IMR-90 (cell line): ENCODE data around the gene CTNNA2. TPM values are rescaled to one million over a fixed set of nuclear protein-coding genes. Genes with fewer than 3 reads are reported as not detected.

ENCODE experiments used
- ATAC-seq: fragments of 200-7000 bp; cut with Tn5 transposase; 2 replicates; pipeline ENCODE4 v1.9.1; 2020; ENCODE audit warnings: low read depth, mild to moderate bottlenecking, moderate library complexity
- BruUV-seq: library from RNA; stranded (reverse); fragments of 400-500 nt; replicated peaks from 2 replicates; lab custom pipeline; 2021; lab: Mats Ljungman, UMichigan
- CTCF ChIA-PET: fragments of 300-600 bp; formaldehyde crosslinking; extraction: SDS; loops from one replicate; lab custom pipeline; 2021; ENCODE audit warnings: antibody characterized with exemption; lab: Yijun Ruan, JAX
- POLR2A ChIA-PET: fragments of 300-600 bp; sonication (Branson Sonifier 250); formaldehyde crosslinking; loops from one replicate; lab custom pipeline; 2022; ENCODE audit warnings: antibody characterized with exemption; ENCODE audit not compliant: unreplicated experiment; lab: Charles Lee
- DNase-seq: peaks from one replicate; pipeline ENCODE4 v3.0.0; 2013
- H2AFZ ChIP-seq: replicated peaks from 2 replicates; pipeline ENCODE3; 2013; ENCODE audit warnings: low read length, mild to moderate bottlenecking; ENCODE audit not compliant: poor library complexity
- H2AK5ac ChIP-seq: 2 replicates; pipeline ENCODE4 v1.6.1; 2013; ENCODE audit warnings: low read depth, low read length, inconsistent platforms
- H2AK9ac ChIP-seq: replicated peaks from 2 replicates; pipeline ENCODE3; 2013; ENCODE audit warnings: mild to moderate bottlenecking, low read depth, low read length, moderate library complexity; ENCODE audit not compliant: poor library complexity
- H2BK120ac ChIP-seq: 2 replicates; pipeline ENCODE4 v1.6.1; 2013; ENCODE audit warnings: low read depth, low read length, inconsistent platforms
- H2BK15ac ChIP-seq: 3 replicates; pipeline ENCODE4 v1.6.1; 2013; ENCODE audit warnings: low read depth, low read length, inconsistent platforms
- H2BK20ac ChIP-seq: 2 replicates; pipeline ENCODE4 v1.6.1; 2013; ENCODE audit warnings: low read depth, mild to moderate bottlenecking, inconsistent platforms, low read length, moderate library complexity
- H2BK5ac ChIP-seq: 2 replicates; pipeline ENCODE4 v1.6.1; 2013; ENCODE audit warnings: mild to moderate bottlenecking, low read depth, low read length, inconsistent platforms; ENCODE audit not compliant: poor library complexity, severe bottlenecking
- H3K14ac ChIP-seq: replicated peaks from 2 replicates; pipeline ENCODE4 v1.6.1; 2013; ENCODE audit warnings: low read depth, low read length, inconsistent platforms
- H3K18ac ChIP-seq: 2 replicates; pipeline ENCODE4 v1.6.1; 2013; ENCODE audit warnings: low read depth, low read length, control low read depth
- H3K23ac ChIP-seq: 2 replicates; pipeline ENCODE4 v1.6.1; 2013; ENCODE audit warnings: low read depth, low read length, inconsistent platforms
- H3K27ac ChIP-seq: 2 replicates; pipeline ENCODE4 v1.5.1; 2013; ENCODE audit warnings: mild to moderate bottlenecking, control low read depth, low read length; ENCODE audit not compliant: insufficient read depth
- H3K27me3 ChIP-seq: 2 replicates; pipeline ENCODE4 v1.6.1; 2013; ENCODE audit warnings: low read length; ENCODE audit not compliant: control insufficient read depth, insufficient read depth
- H3K36me3 ChIP-seq: 2 replicates; pipeline ENCODE4 v1.6.1; 2013; ENCODE audit warnings: low read length, mixed read lengths; ENCODE audit not compliant: control insufficient read depth, insufficient read depth
- H3K4ac ChIP-seq: 2 replicates; pipeline ENCODE4 v1.6.1; 2013; ENCODE audit warnings: low read depth, low read length, inconsistent platforms
- H3K4me1 ChIP-seq: 2 replicates; pipeline ENCODE4 v1.6.1; 2013; ENCODE audit warnings: low read length, mixed read lengths; ENCODE audit not compliant: control insufficient read depth, insufficient read depth
- H3K4me2 ChIP-seq: 2 replicates; pipeline ENCODE4 v1.6.1; 2013; ENCODE audit warnings: low read depth, mild to moderate bottlenecking, control low read depth, low read length, moderate library complexity
- H3K4me3 ChIP-seq: 2 replicates; pipeline ENCODE4 v1.5.1; 2013; ENCODE audit warnings: low read depth, mild to moderate bottlenecking, control low read depth, low read length, moderate library complexity; ENCODE audit not compliant: insufficient read depth
- H3K56ac ChIP-seq: 2 replicates; pipeline ENCODE4 v1.6.1; 2013; ENCODE audit warnings: low read length, inconsistent platforms; ENCODE audit not compliant: insufficient read depth; ENCODE audit errors: extremely low read depth
- H3K79me1 ChIP-seq, 2 experiments: 2 replicates each; pipeline ENCODE4 v1.6.1; 2013; ENCODE audit warnings: low read length in 2 of 2, inconsistent platforms in 1 of 2, low read depth in 1 of 2
- H3K9ac ChIP-seq: 2 replicates; pipeline ENCODE4 v1.6.1; 2013; ENCODE audit warnings: low read depth, low read length, control low read depth
- H3K9me1 ChIP-seq: 2 replicates; pipeline ENCODE4 v1.6.1; 2013; ENCODE audit warnings: low read length, inconsistent platforms; ENCODE audit not compliant: insufficient read depth
- H3K9me3 ChIP-seq: 2 replicates; pipeline ENCODE4 v1.6.1; 2013; ENCODE audit warnings: low read length; ENCODE audit not compliant: control insufficient read depth, insufficient read depth
- H4K20me1 ChIP-seq: 2 replicates; pipeline ENCODE4 v1.6.1; 2013; ENCODE audit warnings: low read length, inconsistent platforms; ENCODE audit not compliant: insufficient read depth
- H4K5ac ChIP-seq: 2 replicates; pipeline ENCODE4 v1.6.1; 2013; ENCODE audit warnings: mild to moderate bottlenecking, low read depth, low read length, control low read depth
- H4K8ac ChIP-seq, 2 experiments: 2 replicates each; pipeline ENCODE4 v1.6.1; 2013; ENCODE audit warnings: low read depth in 2 of 2, low read length in 2 of 2, control low read depth in 1 of 2, inconsistent platforms in 1 of 2
- H4K91ac ChIP-seq: 2 replicates; pipeline ENCODE4 v1.6.1; 2013; ENCODE audit warnings: low read depth, low read length, inconsistent platforms; ENCODE audit not compliant: insufficient read depth
- BHLHE40 ChIP-seq: fragments of 150-350 bp; IDR thresholded peaks from 2 replicates; pipeline ENCODE4 v1.6.1; 2016; ENCODE audit warnings: mild to moderate bottlenecking, low read depth, low read length
- CHD1 ChIP-seq: IDR thresholded peaks from 2 replicates; pipeline ENCODE4 v1.6.1; 2012; ENCODE audit warnings: low read depth, low read length, improper control_type of control experiment
- MAFK ChIP-seq: IDR thresholded peaks from 2 replicates; pipeline ENCODE4 v1.6.1; 2012; ENCODE audit warnings: low read depth, low read length, improper control_type of control experiment
- MAZ ChIP-seq: IDR thresholded peaks from 2 replicates; pipeline ENCODE4 v1.6.1; 2012; ENCODE audit warnings: low read depth, mild to moderate bottlenecking, low read length, improper control_type of control experiment, moderate library complexity, borderline replicate concordance
- MXI1 ChIP-seq: IDR thresholded peaks from 2 replicates; pipeline ENCODE4 v1.6.1; 2012; ENCODE audit warnings: low read depth, mild to moderate bottlenecking, low read length, moderate library complexity, borderline replicate concordance
- POLR2A ChIP-seq: IDR thresholded peaks from 2 replicates; pipeline ENCODE4 v1.6.1; 2012; ENCODE audit warnings: mild to moderate bottlenecking, low read depth, low read length
- RAD21 ChIP-seq: IDR thresholded peaks from 2 replicates; pipeline ENCODE4 v1.6.1; 2012; ENCODE audit warnings: low read length, improper control_type of control experiment
- RFX5 ChIP-seq: IDR thresholded peaks from 2 replicates; pipeline ENCODE4 v1.8.0; 2012; ENCODE audit warnings: low read depth, mild to moderate bottlenecking, low read length, moderate library complexity
- WGBS, 2 experiments: methylation state at CpG; one replicate each; pipeline versions ENCODE4 v1.1.5 to v1.1.7; 2013; ENCODE audit warnings: missing lambda C conversion rate in 2 of 2; ENCODE audit not compliant: insufficient read length in 1 of 2; ENCODE audit errors: extremely low coverage in 2 of 2; 5-methylcytosine and 5-hydroxymethylcytosine counted together
- dilution Hi-C: fragments of 300-500 bp; cut with HindIII; formaldehyde crosslinking; loops from one replicate; pipeline ENCODE4 v1.14.3; 2018; ENCODE audit warnings: low sequenced_read_pairs; ENCODE audit not compliant: unreplicated experiment
- in situ Hi-C: fragments of 300-500 bp; cut with MboI; formaldehyde crosslinking; loops from 3 replicates; pipeline ENCODE4 v1.14.3; 2019; ENCODE audit warnings: low sequenced_read_pairs, inconsistent platforms, mixed read lengths
- intact Hi-C: fragments of 100-400 bp; cut with micrococcal nuclease; formaldehyde crosslinking; loops from 2 replicates; pipeline ENCODE4 v1.10.0; 2022
- polyA plus RNA-seq, 3 experiments: library from polyadenylated mRNA; depleted of rRNA; stranded (reverse); fragments of >200 nt; gene quantifications; 2 replicates each; pipeline ENCODE4 v1.2.3, GENCODE V29; 2012; ENCODE audit warnings: low replicate concordance in 1 of 3
- total RNA-seq: library from RNA; depleted of rRNA; stranded (reverse); fragments of >200 nt; gene quantifications from 2 replicates; pipeline ENCODE4 v1.2.3, GENCODE V29; 2012
- TF ChIP-seq, protein P1 (sequence below): fragments of 150-350 bp; IDR thresholded peaks from 2 replicates; pipeline ENCODE4 v1.6.1; 2016; ENCODE audit warnings: low read depth, mild to moderate bottlenecking, low read length, moderate library complexity, borderline replicate concordance

Gene CTNNA2
- total and polyA plus RNA-seq, 2 of the 4 experiments (the other 2 are of a cell fraction), result not detected

DNA sequence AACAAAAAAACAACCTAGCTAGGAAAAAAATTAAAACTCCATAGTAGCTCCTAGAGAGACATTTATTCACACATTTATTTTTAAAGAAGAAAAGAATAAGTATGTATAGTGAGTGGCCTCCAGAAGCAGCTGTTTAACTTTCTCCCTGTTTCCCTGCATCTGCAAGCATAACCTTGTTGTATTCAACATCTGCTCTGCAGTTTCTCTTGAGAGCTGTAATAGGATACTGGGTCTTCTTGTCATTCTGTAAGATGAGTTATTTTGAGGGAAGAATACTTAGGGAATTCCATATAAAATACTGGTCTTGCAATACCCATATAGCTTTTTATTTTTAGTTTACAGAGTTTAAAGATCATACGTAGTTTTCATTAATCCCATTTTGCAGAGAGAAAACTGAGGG is 545.1 kb downstream of the CTNNA2 start:
- H3K79me1 ChIP-seq, result no peaks in the 10 kb centered on the region
- H3K56ac ChIP-seq, result no peak overlapping the region
- no peak overlapping the region for H2AK9ac ChIP-seq
- TF ChIP-seq BHLHE40, result no peak
- TF ChIP-seq MAZ, result no peak
- TF ChIP-seq MXI1, result no peak
- TF ChIP-seq CHD1, result no peak
- TF ChIP-seq RAD21, result no peak
- TF ChIP-seq, protein P1, sequence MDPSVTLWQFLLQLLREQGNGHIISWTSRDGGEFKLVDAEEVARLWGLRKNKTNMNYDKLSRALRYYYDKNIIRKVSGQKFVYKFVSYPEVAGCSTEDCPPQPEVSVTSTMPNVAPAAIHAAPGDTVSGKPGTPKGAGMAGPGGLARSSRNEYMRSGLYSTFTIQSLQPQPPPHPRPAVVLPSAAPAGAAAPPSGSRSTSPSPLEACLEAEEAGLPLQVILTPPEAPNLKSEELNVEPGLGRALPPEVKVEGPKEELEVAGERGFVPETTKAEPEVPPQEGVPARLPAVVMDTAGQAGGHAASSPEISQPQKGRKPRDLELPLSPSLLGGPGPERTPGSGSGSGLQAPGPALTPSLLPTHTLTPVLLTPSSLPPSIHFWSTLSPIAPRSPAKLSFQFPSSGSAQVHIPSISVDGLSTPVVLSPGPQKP, result no peak
- TF ChIP-seq MAFK, result no peak
- TF ChIP-seq RFX5, result no peak
- no peak for TF ChIP-seq POLR2A
- H3K36me3 ChIP-seq, result no peaks in the 10 kb centered on the region
- no peak overlapping the region for H3K23ac ChIP-seq
- H4K20me1 ChIP-seq, result no peaks in the 10 kb centered on the region
- no TSS peak for BruUV-seq
- no peak overlapping the region for H2AK5ac ChIP-seq
- no peak overlapping the region for H3K14ac ChIP-seq
- no peak overlapping the region for H2AFZ ChIP-seq
- H2BK5ac ChIP-seq, result no peak overlapping the region
- no peak for DNase-seq
- H3K9me3 ChIP-seq, result no peaks in the 10 kb centered on the region
- in situ Hi-C loops, result loop anchor here (25.0 kb wide), 1 partner anchor 454 kb away; no protein-coding TSS in a partner anchor
- no peak overlapping the region for H3K18ac ChIP-seq
- H2BK15ac ChIP-seq, result no peak overlapping the region
- 0 out of 2 replicates have a peak, but pooled peaks cover 3% of the 10 kb centered on the region for H3K9me1 ChIP-seq
- H3K4ac ChIP-seq, result no peak overlapping the region
- H3K4me2 ChIP-seq, result no peak overlapping the region
- intact Hi-C loops, result no loop called here
- H4K8ac ChIP-seq, result no peak overlapping the region
- ATAC-seq, result no peak
- no peak overlapping the region for H4K5ac ChIP-seq
- no peak overlapping the region for H2BK20ac ChIP-seq
- no peak overlapping the region for H2BK120ac ChIP-seq
- H3K4me3 ChIP-seq, result no peak overlapping the region
- no peak overlapping the region for H3K27ac ChIP-seq
- POLR2A ChIA-PET, result no interaction called here
- CTCF ChIA-PET, result interaction anchor here (0.9 to 1.9 kb wide), 3 partner anchors 14 to 181 kb away, joined by 3 to 5 read pairs (median 5); no protein-coding TSS in a partner anchor
- H3K27me3 ChIP-seq, result no peaks in the 10 kb centered on the region
- no peak overlapping the region for H4K91ac ChIP-seq
- no CpG with 5 or more reads among the region's 1 CpG for WGBS, 2 experiments
- peaks cover 5% of the 10 kb centered on the region for H3K4me1 ChIP-seq
- no peak overlapping the region for H3K9ac ChIP-seq
- dilution Hi-C loops, result no loop called here
